Muscle layer of colon (tissue), 2 donors: ENCODE results near the gene NOL3.

ENCODE experiments used
- H3K27ac ChIP-seq: one replicate; pipeline ENCODE4 v1.7.0; 2013; ENCODE audit warnings: low read depth, mild to moderate bottlenecking, low read length, moderate library complexity
- H3K27me3 ChIP-seq, 2 donors: one replicate each; pipeline ENCODE4 v1.7.0; 2013; ENCODE audit warnings: low read length in 2 of 2, mild to moderate bottlenecking in 2 of 2; ENCODE audit not compliant: insufficient read depth in 2 of 2, control insufficient read depth in 1 of 2
- H3K36me3 ChIP-seq: one replicate; pipeline ENCODE4 v1.7.0; 2013; ENCODE audit warnings: mild to moderate bottlenecking, low read length; ENCODE audit not compliant: insufficient read depth
- H3K4me1 ChIP-seq: one replicate; pipeline ENCODE4 v1.7.0; 2013; ENCODE audit warnings: mild to moderate bottlenecking, low read length; ENCODE audit not compliant: insufficient read depth
- H3K4me3 ChIP-seq, 2 donors: one replicate each; pipeline ENCODE4 v1.7.0; 2013; ENCODE audit warnings: low read length in 2 of 2, low read depth in 1 of 2, mild to moderate bottlenecking in 1 of 2, moderate library complexity in 1 of 2
- H3K9ac ChIP-seq: one replicate; pipeline ENCODE4 v1.7.0; 2013; ENCODE audit warnings: low read length
- H3K9me3 ChIP-seq: one replicate; pipeline ENCODE4 v1.7.0; 2013; ENCODE audit warnings: mild to moderate bottlenecking, low read length
- donor health status: abdominal sarcoma.
- donor health status: Adenocarcinoma of cecum.

NOL3 gene

GRCh38 chr16:67165121-67166078 is 4.9 kb upstream of the NOL3 start:
- H3K9ac ChIP-seq, result no peak overlapping the region
- H3K36me3 ChIP-seq, result no peaks in the 10 kb centered on the region
- peaks cover 57% of the 10 kb centered on the region for H3K4me1 ChIP-seq
- no peaks in the 10 kb centered on the region for H3K9me3 ChIP-seq
- peaks cover 19 to 55% of the 10 kb centered on the region in 2 donors for H3K27me3 ChIP-seq
- H3K4me3 ChIP-seq, result peak overlapping the region in 1 of 2 donors; percentile 59
- H3K27ac ChIP-seq, result peak overlapping the region; percentile 58

GRCh38 chr16:67166110-67166547 is 4.2 kb upstream of the NOL3 start:
- H3K27me3 ChIP-seq, result peaks cover 16 to 48% of the 10 kb centered on the region in 2 donors
- H3K9ac ChIP-seq, result no peak overlapping the region
- no peak overlapping the region for H3K4me3 ChIP-seq
- no peaks in the 10 kb centered on the region for H3K9me3 ChIP-seq
- H3K27ac ChIP-seq, result peak overlapping the region; percentile 7
- H3K36me3 ChIP-seq, result no peaks in the 10 kb centered on the region
- H3K4me1 ChIP-seq, result peaks cover 57% of the 10 kb centered on the region

GRCh38 chr16:67166598-67167168 is 3.7 kb upstream of the NOL3 start:
- H3K27me3 ChIP-seq, result peaks cover 11 to 43% of the 10 kb centered on the region in 2 donors
- no peaks in the 10 kb centered on the region for H3K9me3 ChIP-seq
- peak overlapping the region; percentile 7 for H3K27ac ChIP-seq
- H3K4me3 ChIP-seq, result no peak overlapping the region
- H3K4me1 ChIP-seq, result peaks cover 55% of the 10 kb centered on the region
- no peaks in the 10 kb centered on the region for H3K36me3 ChIP-seq
- H3K9ac ChIP-seq, result no peak overlapping the region

GRCh38 chr16:67167588-67167987 is 2.8 kb upstream of the NOL3 start:
- H3K27me3 ChIP-seq, result peaks cover 7 to 34% of the 10 kb centered on the region in 2 donors

GRCh38 chr16:67169011-67169451 is 1.3 kb upstream of the NOL3 start:
- Histone ChIP-seq H3K27me3 (peaks cover 0 to 19% of the 10 kb centered on the region in 2 donors), H3K9ac (no peak overlapping the region), H3K27ac (peak overlapping the region; percentile 84), H3K4me1 (peaks cover 46% of the 10 kb centered on the region), H3K36me3 (no peaks in the 10 kb centered on the region), H3K4me3 (no peak overlapping the region), H3K9me3 (no peaks in the 10 kb centered on the region)

More at GRCh38 chr16:67167588-67167987, 2.8 kb upstream of the NOL3 start:
- H3K9ac ChIP-seq, result no peak overlapping the region
- peaks cover 50% of the 10 kb centered on the region for H3K4me1 ChIP-seq
- H3K9me3 ChIP-seq, result no peaks in the 10 kb centered on the region
- H3K27ac ChIP-seq, result no peak overlapping the region
- no peaks in the 10 kb centered on the region for H3K36me3 ChIP-seq
- H3K4me3 ChIP-seq, result no peak overlapping the region

GRCh38 chr16:67169642-67170167 is 633 bp upstream of the NOL3 start:
- Histone ChIP-seq H3K36me3 (no peaks in the 10 kb centered on the region), H3K4me3 (peak overlapping the region; percentile 31 to 62), H3K27me3 (peaks cover 0 to 12% of the 10 kb centered on the region in 2 donors), H3K9me3 (no peaks in the 10 kb centered on the region), H3K27ac (peak overlapping the region; percentile 84), H3K4me1 (peaks cover 46% of the 10 kb centered on the region), H3K9ac (peak overlapping the region; percentile 41)

GRCh38 chr16:67170949-67171649 is 761 bp downstream of the NOL3 start:
- Histone ChIP-seq H3K9ac (peak overlapping the region; percentile 74), H3K4me1 (peaks cover 48% of the 10 kb centered on the region), H3K9me3 (no peaks in the 10 kb centered on the region), H3K36me3 (peaks cover 2% of the 10 kb centered on the region), H3K4me3 (peak overlapping the region; percentile 20 to 61), H3K27me3 (no peaks in the 10 kb centered on the region), H3K27ac (peak overlapping the region; percentile 88)

- Histone ChIP-seq H3K4me3 (peak overlapping the region in 1 of 2 donors; percentile 62), H3K27ac (peak overlapping the region; percentile 90), H3K9ac (peak overlapping the region; percentile 4), H3K36me3 (peaks cover 6% of the 10 kb centered on the region), H3K9me3 (no peaks in the 10 kb centered on the region), H3K27me3 (no peaks in the 10 kb centered on the region), H3K4me1 (peaks cover 52% of the 10 kb centered on the region)
These were observed 3.0 kb downstream of the NOL3 start for GRCh38 chr16:67173323-67173722.

GRCh38 chr16:67173808-67174705 is 3.7 kb downstream of the NOL3 start:
- H3K4me1 ChIP-seq, result peaks cover 46% of the 10 kb centered on the region
- H3K36me3 ChIP-seq, result peaks cover 6% of the 10 kb centered on the region
- peak overlapping the region in 1 of 2 donors; percentile 62 for H3K4me3 ChIP-seq
- H3K9me3 ChIP-seq, result no peaks in the 10 kb centered on the region
- H3K27me3 ChIP-seq, result no peaks in the 10 kb centered on the region
- H3K9ac ChIP-seq, result peak overlapping the region; percentile 4
- peak overlapping the region; percentile 90 for H3K27ac ChIP-seq

GRCh38 chr16:67174706-67175231 is 4.4 kb downstream of the NOL3 start:
- Histone ChIP-seq H3K27ac (peak overlapping the region; percentile 90), H3K36me3 (peaks cover 6% of the 10 kb centered on the region), H3K27me3 (no peaks in the 10 kb centered on the region), H3K9ac (no peak overlapping the region), H3K4me3 (peak overlapping the region in 1 of 2 donors; percentile 62), H3K4me1 (peaks cover 39% of the 10 kb centered on the region), H3K9me3 (no peaks in the 10 kb centered on the region)
